GM12872 (cell line): ENCODE data around the gene PRR23B.

Experiments used
- CTCF ChIP-seq: IDR thresholded peaks from 3 replicates; pipeline ENCODE4 v1.5.1; 2011; ENCODE audit warnings: low read depth, mild to moderate bottlenecking, low read length, moderate library complexity; ENCODE audit not compliant: insufficient read depth

Gene PRR23B

GRCh38 chr3:138995706-138996105, 25.0 kb downstream of the PRR23B start:
- TF ChIP-seq CTCF: no peak

GRCh38 chr3:138987181-138987580, 33.5 kb downstream of the PRR23B start:
- no peak for TF ChIP-seq CTCF

DNA sequence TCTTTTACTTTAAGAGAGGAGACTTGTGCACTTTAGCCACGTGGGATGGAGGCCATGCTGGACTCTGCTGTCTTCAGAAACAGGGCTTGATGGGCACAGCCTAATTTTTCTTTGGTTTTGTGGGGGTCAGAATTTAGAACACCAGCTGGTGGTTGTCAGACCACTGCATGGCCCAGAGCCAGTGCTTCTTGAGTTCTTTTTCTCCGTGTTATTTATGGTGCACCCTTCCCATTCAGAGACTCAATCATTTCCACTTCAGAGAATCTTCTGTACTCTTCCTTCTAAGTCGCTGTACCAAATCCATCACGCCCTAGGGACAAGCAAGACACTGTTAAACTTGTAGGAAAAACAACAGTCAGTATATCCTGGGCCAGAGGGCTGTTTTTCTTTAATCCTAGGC, 34.8 kb downstream of the PRR23B start:
- TF ChIP-seq CTCF: no peak

- no peak for TF ChIP-seq CTCF
Measured at GRCh38 chr3:138984816-138985215, 35.9 kb downstream of the PRR23B start.

DNA sequence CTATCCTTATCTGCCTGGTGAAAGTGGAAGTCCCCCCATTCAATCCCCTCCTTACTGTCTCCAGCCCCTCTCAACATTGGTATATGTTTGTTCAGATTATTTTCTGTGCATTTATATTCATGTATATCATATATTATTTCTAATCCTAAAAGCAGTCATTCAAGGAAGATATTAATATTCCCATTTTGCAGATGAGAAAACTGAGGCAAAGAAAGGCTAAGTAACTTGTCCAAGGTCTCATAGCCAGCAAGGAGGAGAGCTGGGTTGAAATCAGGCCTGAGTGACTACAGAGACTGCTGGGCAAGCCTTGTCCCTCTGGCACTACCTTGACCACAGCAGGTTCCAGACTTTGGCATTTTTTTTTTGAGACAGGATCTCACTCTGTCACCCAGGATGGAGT, 44.7 kb downstream of the PRR23B start:
- TF ChIP-seq CTCF: no peak

DNA sequence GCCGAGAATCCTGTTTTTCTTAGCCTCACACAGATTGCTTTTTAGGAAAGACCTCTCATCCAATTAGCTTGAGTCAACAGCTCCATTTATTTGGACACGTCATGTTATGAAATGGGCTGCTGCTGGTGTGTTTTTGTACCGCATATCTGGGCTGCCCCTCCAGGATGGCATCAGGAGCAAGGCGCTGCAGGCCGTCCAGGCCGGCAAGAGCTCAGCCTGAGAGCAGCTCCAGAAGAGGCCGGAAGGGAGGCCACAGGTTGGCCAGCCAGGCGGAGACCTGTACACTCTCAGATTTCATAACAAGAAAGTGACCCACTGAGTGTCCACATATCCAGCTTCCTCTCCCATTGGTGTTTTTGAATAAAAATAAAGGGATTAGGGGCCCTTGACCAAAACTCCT, 45.4 kb downstream of the PRR23B start:
- no peak for TF ChIP-seq CTCF

- TF ChIP-seq CTCF: no peak
Measured at GRCh38 chr3:138974462-138974861, 46.3 kb downstream of the PRR23B start.

GRCh38 chr3:138972941-138973340, 47.8 kb downstream of the PRR23B start:
- TF ChIP-seq CTCF: no peak
